Right cardiac atrium (tissue), 5 donors: ENCODE data around the gene ASXL2. TPM values are rescaled to one million over a fixed set of nuclear protein-coding genes. Genes with fewer than 3 reads are reported as not detected.
"Not testable (repeated sequence)": the region's sequence is repeated elsewhere in the genome, so short reads cannot be mapped to it uniquely, and the experiment has no call there.

ENCODE experiments used
- ATAC-seq, 2 donors: fragments of 200-7000 bp; cut with Tn5 transposase; one replicate each; pipeline versions ENCODE4 v1.8.0 to v1.9.1; 2020; ENCODE audit warnings: moderate library complexity in 2 of 2, mild to moderate bottlenecking in 1 of 2
- DNase-seq, 3 donors: peaks; one replicate each; pipeline ENCODE4 v3.0.0-alpha.2; 2020
- H3K27ac ChIP-seq: one replicate; pipeline ENCODE4 v1.5.1; 2013; ENCODE audit warnings: mild to moderate bottlenecking, low read length, control low read depth, moderate library complexity
- H3K27me3 ChIP-seq: one replicate; pipeline ENCODE4 v1.6.1; 2013; ENCODE audit not compliant: control insufficient read depth, insufficient read depth
- H3K4me1 ChIP-seq: one replicate; pipeline ENCODE4 v1.6.1; 2013; ENCODE audit warnings: low read length; ENCODE audit not compliant: control insufficient read depth, insufficient read depth
- H3K4me3 ChIP-seq: one replicate; pipeline ENCODE4 v1.5.1; 2013; ENCODE audit warnings: low read length, control low read depth
- H3K9me3 ChIP-seq: one replicate; pipeline ENCODE4 v1.6.1; 2013; ENCODE audit warnings: low read length; ENCODE audit not compliant: control insufficient read depth
- WGBS: extraction: QIAGEN DNeasy Blood & Tissue Kit; methylation state at CpG from one replicate; pipeline ENCODE4 v1.1.7; 2013; 5-methylcytosine and 5-hydroxymethylcytosine counted together
- intact Hi-C, 4 donors: fragments of 100-400 bp; cut with DNase I; formaldehyde crosslinking; loops; one replicate each; pipeline versions ENCODE4 v1.11.0 to v1.14.0; 2022 to 2023
- polyA plus RNA-seq: library from polyadenylated mRNA; stranded (reverse); fragments of 200-250 nt; gene quantifications from one replicate; pipeline ENCODE4 v1.2.3, GENCODE V29; 2013
- total RNA-seq, 4 donors: library from RNA; stranded (reverse); fragmentation: NEBNext Ultra II Directional; extraction: Animal tissue kit (Norgen Biotek cat#: 25700); gene quantifications; one replicate each; pipeline ENCODE4 v1.2.1, GENCODE V29; 2021
- donor health status: healthy with polysubstance abuse.
- donor health status: DM: no; HTN: yes; CAD: no.
- donor health status: DM: no; HTN: no; CAD: no.
- donor health status: DM: no; HTN: yes; CAD: no; lungs with severe emphysema.
- donor health status: DM: yes; HTN: yes; CAD: no.

Gene ASXL2
- total and polyA plus RNA-seq, 5 donors = 3.0 to 27.2 (median 22.6) TPM

DNA sequence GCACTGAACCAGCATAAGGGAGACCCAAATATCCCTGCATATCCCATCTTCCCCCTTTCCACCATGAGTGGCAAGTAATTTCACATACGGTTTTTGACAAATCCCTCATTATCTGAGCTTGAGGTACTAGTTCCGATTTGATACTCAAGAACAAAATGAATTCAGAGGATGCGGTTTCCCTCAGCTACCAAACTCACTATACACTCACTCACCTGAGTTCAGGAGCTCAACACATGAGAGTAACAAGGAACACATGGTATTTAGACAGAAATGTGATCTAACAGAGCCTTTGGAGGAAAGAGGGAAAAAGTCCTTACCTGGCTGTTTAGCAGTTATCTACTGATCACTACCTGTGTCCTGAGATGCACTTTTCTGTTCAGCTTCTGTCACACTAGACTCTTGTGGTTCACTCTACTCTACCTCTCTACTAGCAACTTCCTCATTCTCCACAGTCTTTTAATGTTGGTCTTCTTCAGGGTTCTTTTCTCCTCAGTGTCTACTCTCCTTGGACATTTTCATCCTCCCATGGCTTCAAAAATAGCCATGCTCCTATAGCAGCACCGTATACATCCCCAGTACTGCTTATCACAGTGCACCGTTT lies 25.1 kb downstream of the ASXL2 start:
- ATAC-seq = no peak
- Histone ChIP-seq H3K27ac (no peak overlapping the region), H3K9me3 (no peaks in the 10 kb centered on the region), H3K4me3 (no peak overlapping the region), H3K4me1 (peaks cover 11% of the 10 kb centered on the region), H3K27me3 (no peaks in the 10 kb centered on the region)
- no peak for DNase-seq
- intact Hi-C loops = loop anchor here in 1 of 4 donors (10.0 kb wide), 1 partner anchor 102 kb away; no protein-coding TSS in a partner anchor
- 80% methylated on average over 5 of the region's 5 CpGs for WGBS

DNA sequence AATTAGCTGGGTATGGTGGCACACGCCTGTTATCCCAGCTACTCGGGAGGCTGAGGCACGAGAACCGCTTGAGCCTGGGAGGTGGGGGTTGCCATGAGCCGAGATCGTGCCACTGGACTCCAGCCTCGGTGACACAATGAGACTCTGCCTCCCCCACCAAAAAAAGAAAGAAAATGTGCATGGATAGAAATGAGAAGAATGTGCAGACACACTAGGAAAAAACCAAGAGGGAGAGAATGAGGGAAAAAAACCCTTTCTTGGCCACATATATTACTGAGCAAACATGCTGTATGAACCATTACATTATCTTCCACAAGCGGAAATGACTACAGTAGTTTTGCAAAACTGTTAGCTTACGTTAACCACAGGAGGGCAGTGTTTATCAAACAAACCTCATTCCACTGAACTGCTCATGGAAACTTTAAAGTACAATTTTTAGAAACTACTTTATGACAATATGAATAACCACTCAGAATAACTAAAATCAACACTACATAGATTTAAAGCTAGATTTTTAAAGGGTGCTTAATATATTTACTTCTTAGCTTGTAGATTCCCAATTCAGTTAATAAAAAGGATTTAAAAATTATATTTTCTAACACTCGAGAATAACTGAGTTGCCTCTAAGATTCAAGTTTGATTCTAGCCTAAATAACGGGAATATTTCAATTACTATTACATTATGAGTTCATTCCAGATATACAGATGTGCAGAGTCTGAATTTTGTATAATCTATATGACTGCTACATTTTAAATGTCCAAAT lies 26.4 kb downstream of the ASXL2 start:
- intact Hi-C loops = loop anchor here in 1 of 4 donors (10.0 kb wide), 1 partner anchor 103 kb away; no protein-coding TSS in a partner anchor
- 33% methylated on average over 11 of the region's 11 CpGs for WGBS
- H3K27ac ChIP-seq = peak overlapping the region; percentile 19
- H3K4me1 ChIP-seq = peaks cover 11% of the 10 kb centered on the region
- H3K9me3 ChIP-seq = no peaks in the 10 kb centered on the region
- H3K27me3 ChIP-seq = no peaks in the 10 kb centered on the region
- H3K4me3 ChIP-seq = no peak overlapping the region
- DNase-seq (no peak), ATAC-seq (peak; percentile 85 to 91)

- H3K4me3 ChIP-seq, ATAC-seq, H3K4me1 ChIP-seq, H3K27ac ChIP-seq, DNase-seq, H3K27me3 ChIP-seq, H3K9me3 ChIP-seq: not testable (repeated sequence)
- intact Hi-C loops = loop anchor here in 1 of 4 donors (10.0 kb wide), 1 partner anchor 104 kb away; no protein-coding TSS in a partner anchor
- WGBS = 57% methylated on average over 4 of the region's 4 CpGs
These were observed 27.9 kb downstream of the ASXL2 start for GRCh38 chr2:25850400-25850799.

- DNase-seq, H3K27me3 ChIP-seq, H3K4me1 ChIP-seq, H3K4me3 ChIP-seq, ATAC-seq, intact Hi-C loops, H3K9me3 ChIP-seq, H3K27ac ChIP-seq: not testable (repeated sequence)
- 97% methylated on average over 7 of the region's 7 CpGs for WGBS
These were observed 28.9 kb downstream of the ASXL2 start for GRCh38 chr2:25849350-25849749.

DNA sequence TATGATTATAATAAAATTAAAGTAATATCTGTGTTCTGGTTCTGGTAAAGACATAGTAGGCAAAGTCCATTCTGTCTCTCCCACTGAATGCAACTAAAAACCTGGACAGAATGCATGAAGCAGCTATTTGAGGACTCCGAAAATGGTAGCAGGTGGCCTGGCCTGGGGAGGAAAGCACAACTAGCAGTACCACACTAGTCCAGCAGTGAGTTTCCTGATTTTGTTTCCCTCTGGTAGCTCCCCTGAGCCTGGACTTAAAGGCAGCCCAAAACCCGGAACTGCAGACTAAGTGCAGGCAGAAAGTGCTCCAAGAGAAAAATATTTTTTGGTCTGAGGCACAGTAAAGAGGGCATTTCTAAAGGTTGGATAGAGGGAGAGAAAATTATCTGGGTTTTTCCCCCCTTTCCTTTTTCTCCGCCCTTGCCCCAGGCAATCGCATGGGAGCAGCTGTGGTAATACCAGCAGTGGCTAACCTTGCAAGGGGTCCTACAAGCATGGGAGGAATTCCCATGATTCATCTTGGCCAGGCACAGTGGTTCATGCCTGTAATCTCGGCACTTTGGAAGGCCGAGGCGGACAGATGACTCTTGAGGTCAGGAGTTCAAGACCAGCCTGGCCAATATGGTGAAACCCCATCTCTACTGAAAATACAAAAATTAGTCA lies 32.3 kb downstream of the ASXL2 start:
- WGBS = 92% methylated on average over 7 of the region's 7 CpGs
- no peak for DNase-seq
- Histone ChIP-seq H3K9me3 (no peaks in the 10 kb centered on the region), H3K4me3 (no peak overlapping the region), H3K4me1 (no peaks in the 10 kb centered on the region), H3K27ac (no peak overlapping the region), H3K27me3 (no peaks in the 10 kb centered on the region)
- ATAC-seq = no peak
- intact Hi-C loops = no loop called here

GRCh38 chr2:25844089-25844488 lies 34.2 kb downstream of the ASXL2 start:
- no peak for DNase-seq
- Histone ChIP-seq H3K4me3 (no peak overlapping the region), H3K27me3 (no peaks in the 10 kb centered on the region), H3K9me3 (no peaks in the 10 kb centered on the region), H3K4me1 (no peaks in the 10 kb centered on the region), H3K27ac (no peak overlapping the region)
- intact Hi-C loops = no loop called here
- ATAC-seq = no peak
- WGBS = 93% methylated on average over 1 of the region's 1 CpG

DNA sequence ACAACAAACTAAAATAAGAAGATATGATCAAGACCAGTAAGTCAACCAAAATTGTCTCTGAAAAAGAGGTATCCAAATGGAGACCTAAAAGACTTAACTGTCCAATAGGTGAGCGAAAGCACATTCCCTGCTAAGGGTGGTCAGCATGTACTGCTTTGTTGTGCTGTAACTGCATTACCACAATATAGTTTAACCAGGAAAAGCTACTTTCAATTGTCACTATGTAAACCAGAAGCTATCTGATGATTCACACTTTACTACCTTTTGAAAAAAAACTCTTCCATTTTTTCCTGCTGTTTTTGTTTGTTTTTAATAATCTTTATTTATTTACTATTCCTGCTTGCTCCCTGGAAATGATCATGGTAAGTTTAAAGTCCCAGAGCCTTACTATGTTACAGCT lies 36.1 kb downstream of the ASXL2 start:
- peaks cover 1% of the 10 kb centered on the region for H3K4me1 ChIP-seq
- H3K9me3 ChIP-seq = no peaks in the 10 kb centered on the region
- H3K4me3 ChIP-seq = no peak overlapping the region
- H3K27ac ChIP-seq = no peak overlapping the region
- WGBS = 97% methylated on average over 1 of the region's 1 CpG
- no peaks in the 10 kb centered on the region for H3K27me3 ChIP-seq
- DNase-seq (no peak), ATAC-seq (no peak)
- intact Hi-C loops = no loop called here

DNA sequence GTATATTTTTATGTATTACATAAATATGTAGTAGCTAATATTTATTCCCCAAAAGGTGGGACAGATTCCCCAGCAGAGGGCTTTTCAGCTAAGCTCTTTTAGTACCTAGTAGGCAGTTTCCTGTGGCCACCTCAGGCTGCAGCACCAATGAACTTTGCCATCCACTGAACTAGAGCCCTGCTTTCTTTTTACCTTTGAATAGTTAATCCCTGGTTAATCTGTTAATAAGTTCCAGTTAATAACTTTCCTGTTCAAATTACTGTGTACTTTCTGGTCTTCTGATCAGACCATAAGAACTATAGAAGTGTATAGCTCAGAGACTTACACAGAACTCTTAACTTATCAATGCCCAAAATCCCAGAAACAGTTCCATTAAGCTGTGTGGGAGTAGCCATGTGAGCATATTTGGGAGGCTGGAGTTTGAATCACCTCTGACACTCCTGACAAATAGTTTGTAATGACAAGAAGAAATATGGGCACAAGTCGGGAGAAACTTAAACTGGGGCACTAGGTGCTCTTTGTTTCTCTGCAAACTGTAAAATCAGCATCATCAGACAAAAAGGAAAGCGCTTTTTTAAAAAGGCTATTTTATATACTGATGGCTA lies 40.0 kb downstream of the ASXL2 start:
- no peaks in the 10 kb centered on the region for H3K9me3 ChIP-seq
- WGBS = 93% methylated on average over 2 of the region's 2 CpGs
- intact Hi-C loops = no loop called here

DNA sequence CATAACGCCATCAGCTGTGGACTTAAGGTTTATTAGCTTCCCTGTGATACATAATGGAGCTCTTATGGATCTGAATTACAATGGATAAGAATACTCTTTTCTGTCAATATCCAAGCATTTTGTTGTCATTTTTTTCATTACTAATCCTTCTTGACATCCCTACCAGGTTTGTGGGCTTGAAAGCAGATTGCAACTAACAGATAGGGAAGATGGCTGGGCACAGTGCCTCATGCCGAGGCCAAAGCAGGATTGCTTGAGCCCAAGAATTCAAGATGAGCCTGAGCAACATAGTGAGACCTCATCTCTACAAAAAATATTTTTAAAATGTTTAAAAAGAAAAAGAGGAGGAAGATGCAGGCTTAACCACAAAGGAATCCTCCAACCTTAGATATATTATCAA lies 42.4 kb downstream of the ASXL2 start:
- intact Hi-C loops = no loop called here
- H3K4me1 ChIP-seq = peaks cover 1% of the 10 kb centered on the region
- no peak for ATAC-seq
- no peak for DNase-seq
- no peaks in the 10 kb centered on the region for H3K27me3 ChIP-seq
- WGBS = 75% methylated on average over 2 of the region's 2 CpGs
- no peak overlapping the region for H3K27ac ChIP-seq
- no peaks in the 10 kb centered on the region for H3K9me3 ChIP-seq
- no peak overlapping the region for H3K4me3 ChIP-seq

More for the DNA sequence above, 40.0 kb downstream of the ASXL2 start:
- Histone ChIP-seq H3K4me3 (no peak overlapping the region), H3K4me1 (peaks cover 1% of the 10 kb centered on the region), H3K27me3 (no peaks in the 10 kb centered on the region), H3K27ac (no peak overlapping the region)
- ATAC-seq (no peak), DNase-seq (no peak)

DNA sequence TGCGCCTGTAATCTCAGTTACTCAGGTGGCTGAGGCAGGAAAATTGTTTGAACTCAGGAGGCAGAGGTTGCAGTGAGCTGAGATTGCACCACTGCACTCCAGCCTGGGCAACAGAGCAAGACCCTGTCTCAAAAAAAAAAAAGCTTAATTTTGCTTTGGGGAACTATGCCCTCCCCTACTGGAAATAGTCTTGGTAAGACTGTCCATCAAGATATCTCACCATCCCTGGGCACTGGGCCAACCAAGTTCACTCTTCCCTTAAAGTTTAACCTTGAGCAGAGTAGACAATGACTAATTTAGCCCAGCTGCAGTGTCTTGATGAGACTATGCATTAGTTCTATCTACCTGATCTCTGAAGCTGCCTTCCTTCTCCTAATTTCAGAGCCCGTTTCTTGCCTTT lies 44.7 kb downstream of the ASXL2 start:
- 98% methylated on average over 2 of the region's 2 CpGs for WGBS
- no peak for ATAC-seq
- peak in 1 of 3 donors; percentile 23 for DNase-seq
- Histone ChIP-seq H3K27me3 (no peaks in the 10 kb centered on the region), H3K9me3 (no peaks in the 10 kb centered on the region), H3K4me1 (peaks cover 1% of the 10 kb centered on the region), H3K27ac (no peak overlapping the region), H3K4me3 (no peak overlapping the region)
- intact Hi-C loops = no loop called here

GRCh38 chr2:25832897-25833296 lies 45.4 kb downstream of the ASXL2 start:
- Histone ChIP-seq H3K9me3 (no peaks in the 10 kb centered on the region), H3K27me3 (no peaks in the 10 kb centered on the region), H3K4me3 (no peak overlapping the region), H3K4me1 (peaks cover 1% of the 10 kb centered on the region), H3K27ac (no peak overlapping the region)
- WGBS = 87% methylated on average over 5 of the region's 5 CpGs
- DNase-seq (no peak), ATAC-seq (no peak)
- intact Hi-C loops = no loop called here
